Measurements from ENCODE around the gene RIMBP2. TPM values are rescaled to one million over a fixed set of nuclear protein-coding genes. Genes with fewer than 3 reads are reported as not detected.
A peak's percentile ranks its signal among the peaks of the same experiment; 100 is the strongest.

RIMBP2 gene
- total RNA-seq, 5 donors from 2014 or later (not counting 1 experiment from before 2014, with no cell fraction given) = 0.10 to 0.38 TPM; not detected in 3

- Mint-ChIP-seq H3K4me1 (peaks cover 6 to 10% (median 8%) of the 10 kb centered on the region in 3 donors), H3K27me3 (peaks cover 24 to 36% of the 10 kb centered on the region in 2 donors), H3K9me3 (no peaks in the 10 kb centered on the region), H3K27ac (no peak overlapping the region), H3K36me3 (no peaks in the 10 kb centered on the region), H3K4me3 (no peak overlapping the region)
- Histone ChIP-seq H3K27ac (ENCODE audit: low read length) (no peak overlapping the region), H3K36me3 (ENCODE audit: control insufficient read depth in 2 of 2, extremely low read depth in 1 of 2, insufficient read depth in 1 of 2, low read length in 1 of 2) (no peaks in the 10 kb centered on the region), H3K9me3 (no peaks in the 10 kb centered on the region), H3K27me3 (replicated peaks in 1 of 2; ENCODE audit: control insufficient read depth in 2 of 2, extremely low read depth in 1 of 2, insufficient read depth in 2 of 2, low read length in 1 of 2) (peaks cover 0 to 56% of the 10 kb centered on the region in 2 experiments), H3K4me3 (ENCODE audit: control insufficient read depth in 1 of 2, extremely low read depth in 1 of 2, low read length in 1 of 2) (no peak overlapping the region), H3K4me1 (ENCODE audit: control insufficient read depth in 1 of 2, extremely low read depth in 1 of 2, insufficient read depth in 2 of 2, low read length in 2 of 2) (peaks cover 0 to 5% of the 10 kb centered on the region in 2 experiments)
- ATAC-seq (replicated peaks in 1 of 4) = no peak
- 86% methylated on average over 8 of the region's 13 CpGs for WGBS (ENCODE audit: insufficient coverage)
- ChIA-PET CTCF (no interaction called here), POLR2A (no interaction called here)
- DNase-seq = peak in 1 of 35 experiments; percentile 14
These were observed 5.9 kb downstream of the RIMBP2 start for GRCh38 chr12:130709971-130710732.

- Mint-ChIP-seq H3K4me3 (no peak overlapping the region), H3K36me3 (no peaks in the 10 kb centered on the region), H3K4me1 (peaks cover 5 to 8% (median 6%) of the 10 kb centered on the region in 3 donors), H3K27me3 (peaks cover 24 to 35% of the 10 kb centered on the region in 2 donors), H3K9me3 (no peaks in the 10 kb centered on the region), H3K27ac (no peak overlapping the region)
- WGBS (ENCODE audit: insufficient coverage) = 69% methylated on average over 17 of the region's 29 CpGs
- H3K36me3 ChIP-seq (ENCODE audit: control insufficient read depth in 2 of 2, extremely low read depth in 1 of 2, insufficient read depth in 1 of 2, low read length in 1 of 2) = no peaks in the 10 kb centered on the region
- peaks cover 0 to 50% of the 10 kb centered on the region in 2 experiments for H3K27me3 ChIP-seq (replicated peaks in 1 of 2; ENCODE audit: control insufficient read depth in 2 of 2, extremely low read depth in 1 of 2, insufficient read depth in 2 of 2, low read length in 1 of 2)
- H3K9me3 ChIP-seq = no peaks in the 10 kb centered on the region
- ChIA-PET CTCF (no interaction called here), POLR2A (no interaction called here)
- ATAC-seq (replicated peaks in 1 of 4) (no peak), DNase-seq (peak in 1 of 35 experiments; percentile 18)
- H3K4me3 ChIP-seq (ENCODE audit: control insufficient read depth in 1 of 2, extremely low read depth in 1 of 2, low read length in 1 of 2) = no peak overlapping the region
- peaks cover 0 to 5% of the 10 kb centered on the region in 2 experiments for H3K4me1 ChIP-seq (ENCODE audit: control insufficient read depth in 1 of 2, extremely low read depth in 1 of 2, insufficient read depth in 2 of 2, low read length in 2 of 2)
- no peak overlapping the region for H3K27ac ChIP-seq (ENCODE audit: low read length)
These were observed 6.7 kb downstream of the RIMBP2 start for GRCh38 chr12:130709151-130709970.

- Mint-ChIP-seq H3K4me1 (peaks cover 2 to 6% (median 3%) of the 10 kb centered on the region in 3 donors), H3K4me3 (no peak overlapping the region), H3K9me3 (no peaks in the 10 kb centered on the region), H3K36me3 (no peaks in the 10 kb centered on the region), H3K27me3 (peaks cover 27 to 29% of the 10 kb centered on the region in 2 donors), H3K27ac (no peak overlapping the region)
- H3K4me1 ChIP-seq (ENCODE audit: control insufficient read depth in 1 of 2, extremely low read depth in 1 of 2, insufficient read depth in 2 of 2, low read length in 2 of 2) = peaks cover 0 to under 1% of the 10 kb centered on the region in 2 experiments
- ATAC-seq (replicated peaks in 1 of 4) = no peak
- no peaks in the 10 kb centered on the region for H3K36me3 ChIP-seq (ENCODE audit: control insufficient read depth in 2 of 2, extremely low read depth in 1 of 2, insufficient read depth in 1 of 2, low read length in 1 of 2)
- H3K4me3 ChIP-seq (ENCODE audit: control insufficient read depth in 1 of 2, extremely low read depth in 1 of 2, low read length in 1 of 2) = no peak overlapping the region
- peak in 1 of 35 experiments; percentile 14 for DNase-seq
- H3K27me3 ChIP-seq (replicated peaks in 1 of 2; ENCODE audit: control insufficient read depth in 2 of 2, extremely low read depth in 1 of 2, insufficient read depth in 2 of 2, low read length in 1 of 2) = peaks cover 0 to 43% of the 10 kb centered on the region in 2 experiments
- H3K9me3 ChIP-seq = no peaks in the 10 kb centered on the region
- POLR2A ChIA-PET = no interaction called here
- CTCF ChIA-PET = no interaction called here
- H3K27ac ChIP-seq (ENCODE audit: low read length) = no peak overlapping the region
- WGBS (ENCODE audit: insufficient coverage) = 92% methylated on average over 12 of the region's 12 CpGs
These were observed 7.5 kb downstream of the RIMBP2 start for GRCh38 chr12:130708648-130709047.

GRCh38 chr12:130707571-130707891 lies 8.6 kb downstream of the RIMBP2 start:
- H3K27ac Mint-ChIP-seq = no peak overlapping the region
- Histone ChIP-seq H3K27me3 (replicated peaks in 1 of 2; ENCODE audit: control insufficient read depth in 2 of 2, extremely low read depth in 1 of 2, insufficient read depth in 2 of 2, low read length in 1 of 2) (peaks cover 0 to 36% of the 10 kb centered on the region in 2 experiments), H3K36me3 (ENCODE audit: control insufficient read depth in 2 of 2, extremely low read depth in 1 of 2, insufficient read depth in 1 of 2, low read length in 1 of 2) (no peaks in the 10 kb centered on the region), H3K4me3 (ENCODE audit: control insufficient read depth in 1 of 2, extremely low read depth in 1 of 2, low read length in 1 of 2) (no peak overlapping the region), H3K27ac (ENCODE audit: low read length) (no peak overlapping the region), H3K9me3 (no peaks in the 10 kb centered on the region), H3K4me1 (ENCODE audit: control insufficient read depth in 1 of 2, extremely low read depth in 1 of 2, insufficient read depth in 2 of 2, low read length in 2 of 2) (no peaks in the 10 kb centered on the region)
- no peaks in the 10 kb centered on the region for H3K9me3 Mint-ChIP-seq
- ChIA-PET POLR2A (no interaction called here), CTCF (no interaction called here)
- H3K4me1 Mint-ChIP-seq = no peaks in the 10 kb centered on the region
- no peak overlapping the region for H3K4me3 Mint-ChIP-seq
- H3K36me3 Mint-ChIP-seq = no peaks in the 10 kb centered on the region
- DNase-seq (peak in 1 of 35 experiments; percentile 11), ATAC-seq (replicated peaks in 1 of 4) (no peak)
- H3K27me3 Mint-ChIP-seq = peaks cover 19 to 21% of the 10 kb centered on the region in 2 donors
- WGBS (ENCODE audit: insufficient coverage) = 90% methylated on average over 8 of the region's 8 CpGs

- ATAC-seq (replicated peaks in 1 of 4) (no peak), DNase-seq (no peak)
- Histone ChIP-seq H3K27me3 (replicated peaks in 1 of 2; ENCODE audit: control insufficient read depth in 2 of 2, extremely low read depth in 1 of 2, insufficient read depth in 2 of 2, low read length in 1 of 2) (peaks cover 0 to 32% of the 10 kb centered on the region in 2 experiments), H3K4me3 (ENCODE audit: control insufficient read depth in 1 of 2, extremely low read depth in 1 of 2, low read length in 1 of 2) (no peak overlapping the region), H3K27ac (ENCODE audit: low read length) (no peak overlapping the region), H3K4me1 (ENCODE audit: control insufficient read depth in 1 of 2, extremely low read depth in 1 of 2, insufficient read depth in 2 of 2, low read length in 2 of 2) (no peaks in the 10 kb centered on the region), H3K9me3 (no peaks in the 10 kb centered on the region), H3K36me3 (ENCODE audit: control insufficient read depth in 2 of 2, extremely low read depth in 1 of 2, insufficient read depth in 1 of 2, low read length in 1 of 2) (no peaks in the 10 kb centered on the region)
- Mint-ChIP-seq H3K4me1 (no peaks in the 10 kb centered on the region), H3K27ac (no peak overlapping the region), H3K4me3 (no peak overlapping the region), H3K9me3 (no peaks in the 10 kb centered on the region), H3K27me3 (peaks cover 15 to 18% of the 10 kb centered on the region in 2 donors), H3K36me3 (no peaks in the 10 kb centered on the region)
- POLR2A ChIA-PET = no interaction called here
- WGBS (ENCODE audit: insufficient coverage) = 81% methylated on average over 14 of the region's 15 CpGs
- CTCF ChIA-PET = no interaction called here
These were observed 9.1 kb downstream of the RIMBP2 start for GRCh38 chr12:130706885-130707570.

- POLR2A ChIA-PET = no interaction called here
- Mint-ChIP-seq H3K4me3 (no peak overlapping the region), H3K27ac (no peak overlapping the region), H3K9me3 (no peaks in the 10 kb centered on the region), H3K27me3 (peaks cover 11 to 15% of the 10 kb centered on the region in 2 donors), H3K4me1 (no peaks in the 10 kb centered on the region), H3K36me3 (no peaks in the 10 kb centered on the region)
- DNase-seq = peak in 1 of 35 experiments; percentile 13
- Histone ChIP-seq H3K36me3 (ENCODE audit: control insufficient read depth in 2 of 2, extremely low read depth in 1 of 2, insufficient read depth in 1 of 2, low read length in 1 of 2) (no peaks in the 10 kb centered on the region), H3K27me3 (replicated peaks in 1 of 2; ENCODE audit: control insufficient read depth in 2 of 2, extremely low read depth in 1 of 2, insufficient read depth in 2 of 2, low read length in 1 of 2) (peaks cover 0 to 27% of the 10 kb centered on the region in 2 experiments), H3K4me1 (ENCODE audit: control insufficient read depth in 1 of 2, extremely low read depth in 1 of 2, insufficient read depth in 2 of 2, low read length in 2 of 2) (no peaks in the 10 kb centered on the region), H3K27ac (ENCODE audit: low read length) (no peak overlapping the region), H3K9me3 (no peaks in the 10 kb centered on the region), H3K4me3 (ENCODE audit: control insufficient read depth in 1 of 2, extremely low read depth in 1 of 2, low read length in 1 of 2) (no peak overlapping the region)
- no peak for ATAC-seq (replicated peaks in 1 of 4)
- 93% methylated on average over 16 of the region's 16 CpGs for WGBS (ENCODE audit: insufficient coverage)
- CTCF ChIA-PET = no interaction called here
These were observed 9.8 kb downstream of the RIMBP2 start for GRCh38 chr12:130706311-130706710.

All from T-cell (primary cell).